Measurements from ENCODE around the gene SIGLEC1. TPM values are rescaled to one million over a fixed set of nuclear protein-coding genes. Genes with fewer than 3 reads are reported as not detected.

Gene SIGLEC1
- total and polyA plus RNA-seq, 8 donors = 1.8 to 45.8 (median 2.6) TPM

DNA sequence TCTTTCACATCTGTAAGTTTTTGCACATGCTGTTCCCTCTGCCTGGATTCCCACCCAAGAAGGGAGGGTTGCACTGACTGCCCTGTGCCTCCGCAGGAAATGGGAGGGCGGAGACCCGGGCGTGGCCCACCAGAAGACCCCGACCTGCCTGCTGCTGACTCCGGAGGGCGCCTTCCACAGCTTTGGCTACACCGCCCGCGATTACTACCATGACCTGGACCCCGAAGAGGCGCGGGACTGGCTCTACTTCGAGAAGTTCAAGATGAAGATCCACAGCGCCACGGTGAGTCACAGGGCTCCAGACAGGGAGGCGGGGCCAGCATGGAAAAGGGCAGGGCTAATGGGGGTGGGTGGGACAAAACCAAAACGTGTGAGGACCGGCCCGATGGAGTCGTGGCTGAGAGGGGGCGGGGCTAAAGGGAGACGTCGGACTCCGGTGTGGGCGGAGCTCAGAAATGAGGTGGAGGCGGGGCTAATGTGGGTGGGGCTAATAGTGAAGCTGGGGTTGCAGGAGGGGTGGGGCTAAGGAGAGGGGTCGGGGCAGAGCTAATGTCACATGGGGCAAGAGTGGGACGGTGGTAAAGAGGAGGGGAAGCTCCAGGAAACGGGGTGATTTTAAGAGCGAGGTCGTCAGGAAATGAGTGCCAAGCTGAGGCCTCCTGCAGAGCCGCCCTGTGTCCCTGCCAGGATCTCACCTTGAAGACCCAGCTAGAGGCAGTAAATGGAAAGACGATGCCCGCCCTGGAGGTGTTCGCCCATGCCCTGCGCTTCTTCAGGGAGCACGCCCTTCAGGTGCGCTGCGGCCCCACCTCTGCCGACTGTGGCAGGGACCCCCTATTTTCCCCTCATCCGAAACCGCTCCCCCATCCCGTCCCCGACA lies 32.6 kb upstream of the SIGLEC1 start:
- Histone ChIP-seq H3K27ac (no peak overlapping the region), H3K36me3 (peaks cover 0 to 19% of the 10 kb centered on the region in 2 donors), H3K4me1 (peaks cover 0 to 31% of the 10 kb centered on the region in 2 donors), H3K9me3 (no peaks in the 10 kb centered on the region), H3K4me3 (peak overlapping the region in 1 of 2 donors; percentile 19), H3K27me3 (peaks cover 0 to 39% of the 10 kb centered on the region in 2 donors)
- TF ChIP-seq, protein P1, sequence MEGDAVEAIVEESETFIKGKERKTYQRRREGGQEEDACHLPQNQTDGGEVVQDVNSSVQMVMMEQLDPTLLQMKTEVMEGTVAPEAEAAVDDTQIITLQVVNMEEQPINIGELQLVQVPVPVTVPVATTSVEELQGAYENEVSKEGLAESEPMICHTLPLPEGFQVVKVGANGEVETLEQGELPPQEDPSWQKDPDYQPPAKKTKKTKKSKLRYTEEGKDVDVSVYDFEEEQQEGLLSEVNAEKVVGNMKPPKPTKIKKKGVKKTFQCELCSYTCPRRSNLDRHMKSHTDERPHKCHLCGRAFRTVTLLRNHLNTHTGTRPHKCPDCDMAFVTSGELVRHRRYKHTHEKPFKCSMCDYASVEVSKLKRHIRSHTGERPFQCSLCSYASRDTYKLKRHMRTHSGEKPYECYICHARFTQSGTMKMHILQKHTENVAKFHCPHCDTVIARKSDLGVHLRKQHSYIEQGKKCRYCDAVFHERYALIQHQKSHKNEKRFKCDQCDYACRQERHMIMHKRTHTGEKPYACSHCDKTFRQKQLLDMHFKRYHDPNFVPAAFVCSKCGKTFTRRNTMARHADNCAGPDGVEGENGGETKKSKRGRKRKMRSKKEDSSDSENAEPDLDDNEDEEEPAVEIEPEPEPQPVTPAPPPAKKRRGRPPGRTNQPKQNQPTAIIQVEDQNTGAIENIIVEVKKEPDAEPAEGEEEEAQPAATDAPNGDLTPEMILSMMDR (IDR thresholded peaks at IDR 0.05) = no peak
- peak; percentile 88 for ATAC-seq
- intact Hi-C loops (cut with DNase I) = no loop called here
- peak in 3 of 4 donors; percentile 42 to 91 (median 82) for DNase-seq

DNA sequence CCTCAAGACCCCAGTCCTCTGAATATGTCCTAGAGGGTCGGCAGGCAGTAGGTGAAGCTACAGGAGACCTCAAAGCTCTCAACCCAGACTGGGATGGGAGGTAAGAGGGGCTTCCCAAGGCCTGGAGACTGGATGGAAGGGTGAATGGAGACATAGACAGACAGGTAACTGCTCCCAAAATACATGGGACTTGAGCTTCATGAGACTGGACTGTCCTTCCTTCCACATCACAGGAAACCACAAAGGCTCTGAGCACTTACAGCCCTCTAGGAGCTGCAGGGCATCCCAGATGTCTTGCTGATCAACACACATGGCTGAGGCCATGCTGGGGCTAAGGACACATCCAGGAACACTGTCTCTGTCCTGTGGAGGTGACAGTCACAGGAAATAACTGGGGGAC lies 31.6 kb upstream of the SIGLEC1 start:
- TF ChIP-seq, protein P1 (IDR thresholded peaks at IDR 0.05) = no peak
- intact Hi-C loops (cut with DNase I) = no loop called here
- Histone ChIP-seq H3K4me1 (peaks cover 0 to 29% of the 10 kb centered on the region in 2 donors), H3K9me3 (no peaks in the 10 kb centered on the region), H3K27ac (no peak overlapping the region), H3K27me3 (peaks cover 0 to 28% of the 10 kb centered on the region in 2 donors), H3K36me3 (peaks cover 0 to 14% of the 10 kb centered on the region in 2 donors), H3K4me3 (no peak overlapping the region)
- no peak for ATAC-seq
- DNase-seq = no peak

DNA sequence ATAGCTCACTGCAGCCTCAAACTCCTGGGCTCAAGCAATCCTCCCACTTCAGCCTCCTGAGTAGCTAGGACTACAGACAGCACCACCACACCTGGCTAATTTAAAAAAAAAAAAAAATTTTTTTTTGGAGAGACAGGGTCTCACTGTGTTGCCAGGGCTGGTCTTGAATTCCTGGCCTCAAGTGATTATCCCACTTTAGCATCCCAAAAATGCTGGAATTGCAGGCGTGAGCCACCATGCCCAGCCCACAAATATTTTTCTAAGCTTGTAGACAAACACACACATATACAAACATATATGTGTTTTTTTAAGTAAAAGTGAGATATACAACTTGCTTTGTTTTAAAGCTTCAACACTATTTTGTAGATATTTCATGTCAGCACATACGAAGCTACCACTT lies 30.9 kb upstream of the SIGLEC1 start:
- Histone ChIP-seq H3K4me1 (peaks cover 0 to 37% of the 10 kb centered on the region in 2 donors), H3K27me3 (peaks cover 0 to 21% of the 10 kb centered on the region in 2 donors), H3K36me3 (peaks cover 0 to 12% of the 10 kb centered on the region in 2 donors), H3K27ac (no peak overlapping the region), H3K9me3 (no peaks in the 10 kb centered on the region), H3K4me3 (no peak overlapping the region)
- TF ChIP-seq, protein P1 (IDR thresholded peaks at IDR 0.05) = no peak
- no peak for DNase-seq
- intact Hi-C loops (cut with DNase I) = no loop called here
- no peak for ATAC-seq

DNA sequence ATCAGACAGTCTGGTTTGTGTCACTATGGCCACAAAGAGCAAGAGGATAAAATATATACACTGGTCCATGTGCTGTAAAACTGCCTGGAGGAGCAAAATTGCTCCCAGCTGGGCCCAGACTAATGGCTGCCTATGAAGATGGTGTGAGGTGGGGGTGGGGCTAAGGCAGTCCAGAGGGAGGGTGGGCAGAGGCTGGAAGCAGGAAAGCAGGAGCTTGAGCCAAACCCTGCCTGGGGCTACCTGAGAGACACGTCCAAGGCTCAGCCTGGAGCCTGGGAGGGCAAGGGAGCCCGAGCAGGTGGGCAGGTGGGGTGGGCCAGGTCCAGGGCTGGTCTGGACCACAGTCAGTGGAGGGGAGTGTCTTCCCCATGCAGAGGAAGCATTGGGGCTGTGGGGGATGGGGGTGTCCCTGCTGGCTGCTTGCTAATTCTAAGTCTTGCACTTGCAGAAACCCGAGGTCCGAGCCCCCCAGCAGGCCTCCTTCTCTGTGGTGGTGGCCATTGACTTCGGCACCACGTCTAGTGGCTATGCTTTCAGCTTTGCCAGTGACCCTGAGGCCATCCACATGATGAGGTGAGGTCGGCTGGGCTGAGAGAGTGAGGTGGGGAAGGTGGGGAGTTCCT lies 29.5 kb upstream of the SIGLEC1 start:
- peaks cover 0 to 14% of the 10 kb centered on the region in 2 donors for H3K27me3 ChIP-seq
- H3K4me3 ChIP-seq = no peak overlapping the region
- peaks cover 0 to 50% of the 10 kb centered on the region in 2 donors for H3K4me1 ChIP-seq
- no peak overlapping the region for H3K27ac ChIP-seq
- TF ChIP-seq, protein P1 (IDR thresholded peaks at IDR 0.05) = no peak
- intact Hi-C loops (cut with DNase I) = no loop called here
- DNase-seq = peak in 1 of 4 donors; percentile 69
- H3K9me3 ChIP-seq = no peaks in the 10 kb centered on the region
- no peak for ATAC-seq
- peaks cover 0 to under 1% of the 10 kb centered on the region in 2 donors for H3K36me3 ChIP-seq
